Breast epithelium (tissue), 3 donors: ENCODE results near the gene XRCC6.

Source experiments
- POLR2A ChIP-seq: fragments of 450-650 bp; IDR thresholded peaks from one replicate; pipeline ENCODE4 v1.6.1; 2016; ENCODE audit warnings: antibody characterized with exemption, mild to moderate bottlenecking, moderate library complexity
- POLR2AphosphoS5 ChIP-seq, 3 donors: sonication (generic); formaldehyde crosslinking; IDR thresholded peaks; one replicate each; pipeline ENCODE4 v1.6.1; 2017; ENCODE audit warnings: antibody characterized with exemption in 3 of 3
- TF ChIP-seq, protein P1 (sequence below), 3 donors: fragments of 450-650 bp; IDR thresholded peaks; one replicate each; pipeline ENCODE4 v1.5.1; 2016 to 2017; ENCODE audit warnings: antibody characterized with exemption in 3 of 3, mild to moderate bottlenecking in 3 of 3, moderate library complexity in 3 of 3

- TF ChIP-seq, protein P1, sequence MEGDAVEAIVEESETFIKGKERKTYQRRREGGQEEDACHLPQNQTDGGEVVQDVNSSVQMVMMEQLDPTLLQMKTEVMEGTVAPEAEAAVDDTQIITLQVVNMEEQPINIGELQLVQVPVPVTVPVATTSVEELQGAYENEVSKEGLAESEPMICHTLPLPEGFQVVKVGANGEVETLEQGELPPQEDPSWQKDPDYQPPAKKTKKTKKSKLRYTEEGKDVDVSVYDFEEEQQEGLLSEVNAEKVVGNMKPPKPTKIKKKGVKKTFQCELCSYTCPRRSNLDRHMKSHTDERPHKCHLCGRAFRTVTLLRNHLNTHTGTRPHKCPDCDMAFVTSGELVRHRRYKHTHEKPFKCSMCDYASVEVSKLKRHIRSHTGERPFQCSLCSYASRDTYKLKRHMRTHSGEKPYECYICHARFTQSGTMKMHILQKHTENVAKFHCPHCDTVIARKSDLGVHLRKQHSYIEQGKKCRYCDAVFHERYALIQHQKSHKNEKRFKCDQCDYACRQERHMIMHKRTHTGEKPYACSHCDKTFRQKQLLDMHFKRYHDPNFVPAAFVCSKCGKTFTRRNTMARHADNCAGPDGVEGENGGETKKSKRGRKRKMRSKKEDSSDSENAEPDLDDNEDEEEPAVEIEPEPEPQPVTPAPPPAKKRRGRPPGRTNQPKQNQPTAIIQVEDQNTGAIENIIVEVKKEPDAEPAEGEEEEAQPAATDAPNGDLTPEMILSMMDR (IDR thresholded peaks at IDR 0.05) = no peak
- no peak for TF ChIP-seq POLR2A
- no peak for TF ChIP-seq POLR2AphosphoS5 (IDR thresholded peaks at IDR 0.05)
Observed at GRCh38 chr22:41696703-41697102, 75.6 kb downstream of the XRCC6 start.
